H1 (cell line): Measurements from ENCODE around the gene PRX. TPM values are rescaled to one million over a fixed set of nuclear protein-coding genes. Genes with fewer than 3 reads are reported as not detected.
"Not testable (repeated sequence)": the region's sequence is repeated elsewhere in the genome, so short reads cannot be mapped to it uniquely, and the experiment has no call there.

Source experiments
- CTCF ChIA-PET: fragments of 300-600 bp; sonication (Branson Sonifier 250); formaldehyde crosslinking; loops from one replicate; lab custom pipeline; 2021; ENCODE audit not compliant: partially characterized antibody; lab: Charles Lee
- POLR2A ChIA-PET: fragments of 300-600 bp; sonication (Branson Sonifier 250); formaldehyde crosslinking; loops from one replicate; lab custom pipeline; 2021; ENCODE audit warnings: inconsistent platforms; ENCODE audit not compliant: partially characterized antibody; lab: Charles Lee
- DNase-seq, 2 experiments: peaks; one replicate each; pipeline versions ENCODE4 v3.0.0 to v3.0.0-alpha.2; 2010 to 2022; ENCODE audit warnings: low spot score in 2 of 2, low read depth in 1 of 2, mixed read lengths in 1 of 2
- FAIRE-seq: peaks from 2 replicates; lab custom pipeline; 2011; peaks lifted over from hg19 to GRCh38; lab: Jason Lieb, UNC
- H2AFZ ChIP-seq: 2 replicates; pipeline ENCODE4 v1.8.1; 2012; ENCODE audit warnings: low read length, inconsistent platforms
- H2AK5ac ChIP-seq: 2 replicates; pipeline ENCODE4 v1.6.1; 2013; ENCODE audit warnings: low read depth, low read length
- H2BK120ac ChIP-seq: replicated peaks from 2 replicates; pipeline ENCODE3; 2013; ENCODE audit warnings: low read depth, low read length, inconsistent platforms
- H2BK12ac ChIP-seq: 2 replicates; pipeline ENCODE4 v1.6.1; 2013; ENCODE audit warnings: low read depth, low read length
- H2BK15ac ChIP-seq: 2 replicates; pipeline ENCODE4 v1.6.1; 2013; ENCODE audit warnings: low read length
- H2BK20ac ChIP-seq: 2 replicates; pipeline ENCODE4 v1.6.1; 2013; ENCODE audit warnings: low read length
- H2BK5ac ChIP-seq: 2 replicates; pipeline ENCODE4 v1.6.1; 2013; ENCODE audit warnings: low read depth, low read length
- H3K14ac ChIP-seq: 2 replicates; pipeline ENCODE4 v1.6.1; 2013; ENCODE audit warnings: inconsistent platforms; ENCODE audit not compliant: insufficient read length
- H3K18ac ChIP-seq: 2 replicates; pipeline ENCODE4 v1.6.1; 2013; ENCODE audit warnings: low read length; ENCODE audit errors: extremely low read depth
- H3K23ac ChIP-seq: 2 replicates; pipeline ENCODE4 v1.6.1; 2013; ENCODE audit warnings: inconsistent platforms; ENCODE audit not compliant: insufficient read length
- H3K23me2 ChIP-seq: 2 replicates; pipeline ENCODE4 v1.6.1; 2013; ENCODE audit warnings: low read depth, low read length
- H3K27ac ChIP-seq: 2 replicates; pipeline ENCODE4 v1.6.1; 2011; ENCODE audit warnings: low read depth, low read length, inconsistent platforms
- H3K27me3 ChIP-seq, 4 experiments: replicated peaks in 1 of 4; 1 replicate in 1 of 4; 2 replicates in 3 of 4; pipeline versions ENCODE4 v1.6.1 to v1.8.1; 2011 to 2013; ENCODE audit warnings: low read length in 3 of 4, mild to moderate bottlenecking in 3 of 4, inconsistent platforms in 2 of 4, mixed read lengths in 2 of 4, moderate library complexity in 1 of 4; ENCODE audit not compliant: control insufficient read depth in 3 of 4, insufficient read depth in 3 of 4; ENCODE audit errors: extremely low read depth in 1 of 4
- H3K36me3 ChIP-seq, 4 experiments: 2 replicates each; pipeline versions ENCODE4 v1.6.1 to v1.8.1; 2011 to 2013; ENCODE audit warnings: mild to moderate bottlenecking in 4 of 4, low read length in 3 of 4, moderate library complexity in 2 of 4, control low read depth in 1 of 4, inconsistent platforms in 1 of 4; ENCODE audit not compliant: insufficient read depth in 4 of 4, control insufficient read depth in 2 of 4
- H3K4ac ChIP-seq: replicated peaks from 2 replicates; pipeline ENCODE3; 2013; ENCODE audit warnings: low read length, low read depth, mixed read lengths, inconsistent platforms; ENCODE audit not compliant: insufficient read length
- H3K4me1 ChIP-seq, 4 experiments: replicated peaks in 1 of 4; 1 replicate in 1 of 4; 2 replicates in 3 of 4; pipeline versions ENCODE4 v1.6.1 to v1.8.1; 2011 to 2013; ENCODE audit warnings: low read length in 3 of 4, inconsistent platforms in 2 of 4, mixed read lengths in 1 of 4; ENCODE audit not compliant: insufficient read depth in 4 of 4, control insufficient read depth in 3 of 4
- H3K4me2 ChIP-seq, 2 experiments: 2 replicates each; pipeline versions ENCODE4 v1.6.1 to v1.8.1; 2011 to 2013; ENCODE audit warnings: low read depth in 2 of 2, low read length in 2 of 2, control low read depth in 1 of 2, inconsistent platforms in 1 of 2, mild to moderate bottlenecking in 1 of 2; ENCODE audit not compliant: insufficient read depth in 1 of 2
- H3K4me3 ChIP-seq, 4 experiments: fragments of 200-600, 300-600 bp in 1 of 4; sonication (generic), shearing (Covaris generic), sonication (Bioruptor Twin) in 1 of 4; 2 replicates each; pipeline versions ENCODE4 v1.5.1 to v1.8.1; 2011 to 2016; ENCODE audit warnings: low read length in 4 of 4, low read depth in 3 of 4, control low read depth in 2 of 4, inconsistent platforms in 2 of 4, mild to moderate bottlenecking in 2 of 4, mixed read lengths in 1 of 4, moderate library complexity in 1 of 4; ENCODE audit not compliant: insufficient read depth in 2 of 4; ENCODE audit errors: extremely low read depth in 1 of 4
- H3K56ac ChIP-seq: replicated peaks from 2 replicates; pipeline ENCODE3; 2013; ENCODE audit warnings: low read depth, mild to moderate bottlenecking, mixed read lengths, low read length, inconsistent platforms; ENCODE audit not compliant: insufficient read length
- H3K79me1 ChIP-seq: 2 replicates; pipeline ENCODE4 v1.6.1; 2013; ENCODE audit warnings: low read depth, low read length, control low read depth
- H3K79me2 ChIP-seq, 2 experiments: 2 replicates each; pipeline versions ENCODE4 v1.6.1 to v1.8.1; 2012 to 2013; ENCODE audit warnings: low read length in 2 of 2, mild to moderate bottlenecking in 2 of 2, inconsistent platforms in 1 of 2; ENCODE audit not compliant: insufficient read depth in 2 of 2, control insufficient read depth in 1 of 2
- H3K9ac ChIP-seq, 4 experiments: replicated peaks in 1 of 4; 1 replicate in 1 of 4; 2 replicates in 3 of 4; pipeline versions ENCODE4 v1.6.1 to v1.8.1; 2011 to 2013; ENCODE audit warnings: low read depth in 3 of 4, low read length in 3 of 4, control low read depth in 2 of 4, mild to moderate bottlenecking in 2 of 4, moderate library complexity in 2 of 4, inconsistent platforms in 1 of 4; ENCODE audit errors: extremely low read depth in 1 of 4
- H3K9me3 ChIP-seq, 2 experiments: 2 replicates each; pipeline versions ENCODE4 v1.6.1 to v1.8.1; 2012 to 2013; ENCODE audit warnings: mild to moderate bottlenecking in 2 of 2, moderate library complexity in 2 of 2, control low read depth in 1 of 2, inconsistent platforms in 1 of 2, low read depth in 1 of 2, low read length in 1 of 2, mixed read lengths in 1 of 2; ENCODE audit not compliant: insufficient read depth in 2 of 2
- H4K20me1 ChIP-seq, 2 experiments: replicated peaks in 1 of 2; 2 replicates each; pipeline versions ENCODE3 to v1.8.1; 2011 to 2013; ENCODE audit warnings: inconsistent platforms in 2 of 2, low read length in 2 of 2, mild to moderate bottlenecking in 1 of 2; ENCODE audit not compliant: insufficient read depth in 2 of 2, control insufficient read depth in 1 of 2
- H4K5ac ChIP-seq: 2 replicates; pipeline ENCODE4 v1.6.1; 2013; ENCODE audit warnings: low read length, low read depth, mixed read lengths, inconsistent platforms; ENCODE audit not compliant: insufficient read length
- H4K8ac ChIP-seq: 2 replicates; pipeline ENCODE4 v1.8.0; 2013; ENCODE audit warnings: mild to moderate bottlenecking, moderate library complexity, low read length, inconsistent platforms; ENCODE audit not compliant: insufficient read depth; ENCODE audit errors: extremely low read depth
- H4K91ac ChIP-seq: replicated peaks from 2 replicates; pipeline ENCODE3; 2013; ENCODE audit warnings: low read length, mixed read lengths, inconsistent platforms; ENCODE audit not compliant: insufficient read length
- WGBS, 2 experiments: shearing (Covaris generic) in 1 of 2; methylation state at CpG; one replicate each; pipeline versions ENCODE4 v1.1.6 to v1.1.7; 2013 to 2015; ENCODE audit warnings: low lambda C conversion rate in 2 of 2, mixed read lengths in 2 of 2, inconsistent platforms in 1 of 2, low coverage in 1 of 2, missing lambda C conversion rate in 1 of 2; ENCODE audit not compliant: insufficient replicate concordance in 2 of 2, insufficient coverage in 1 of 2, insufficient read length in 1 of 2; ENCODE audit errors: extremely low coverage in 1 of 2, missing lambda C conversion rate in 1 of 2; 5-methylcytosine and 5-hydroxymethylcytosine counted together
- polyA plus RNA-seq, 7 experiments: library from polyadenylated mRNA; depleted of rRNA in 3 of 7; stranded (reverse) in 5 of 7; unstranded in 2 of 7; fragments of >200 nt in 5 of 7; fragments of 200-250 nt in 2 of 7; gene quantifications; 1 replicate in 5 of 7; 2 replicates in 1 of 7; 4 replicates in 1 of 7; pipeline versions ENCODE4 v1.2.1 to v1.2.3, GENCODE V29; 2011 to 2013; ENCODE audit warnings: missing spikeins in 2 of 7, mixed read lengths in 2 of 7
- total RNA-seq: library from RNA; stranded (reverse); fragmentation: NEBNext Ultra II Directional; extraction: Animal tissue kit (Norgen Biotek cat#: 25700); gene quantifications from 2 replicates; pipeline ENCODE4 v1.2.1, GENCODE V29; 2021

The PRX gene
- total and polyA plus RNA-seq, 2 of the 8 experiments (the other 6 are each of a cell fraction or from before 2014, with no cell fraction given), result 2.8 to 5.8 TPM

DNA sequence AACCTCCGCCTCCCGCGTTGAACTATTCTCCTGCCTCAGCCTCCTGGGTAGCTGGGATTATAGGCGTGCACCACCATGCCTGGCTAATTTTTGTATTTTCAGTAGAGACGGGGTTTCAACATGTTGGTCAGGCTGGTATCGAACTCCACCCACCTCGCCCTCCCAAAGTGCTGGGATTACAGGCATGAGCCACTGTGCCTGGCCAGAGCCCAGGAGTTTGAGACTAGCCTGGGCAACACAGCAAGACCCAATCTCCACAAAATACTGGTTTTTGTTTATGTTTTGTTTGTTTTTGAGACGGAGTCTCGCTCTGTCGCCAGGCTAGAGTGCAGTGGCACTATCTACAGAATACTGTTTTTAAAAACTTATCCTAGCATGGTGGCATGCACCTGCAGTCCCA lies 17.1 kb upstream of the PRX start:
- POLR2A ChIA-PET, result interaction anchor here (0.6 to 1.5 kb wide), 3 partner anchors 10 to 27 kb away, joined by 3 to 5 read pairs (median 4); no protein-coding TSS in a partner anchor
- not testable (repeated sequence) for H2BK5ac ChIP-seq

DNA sequence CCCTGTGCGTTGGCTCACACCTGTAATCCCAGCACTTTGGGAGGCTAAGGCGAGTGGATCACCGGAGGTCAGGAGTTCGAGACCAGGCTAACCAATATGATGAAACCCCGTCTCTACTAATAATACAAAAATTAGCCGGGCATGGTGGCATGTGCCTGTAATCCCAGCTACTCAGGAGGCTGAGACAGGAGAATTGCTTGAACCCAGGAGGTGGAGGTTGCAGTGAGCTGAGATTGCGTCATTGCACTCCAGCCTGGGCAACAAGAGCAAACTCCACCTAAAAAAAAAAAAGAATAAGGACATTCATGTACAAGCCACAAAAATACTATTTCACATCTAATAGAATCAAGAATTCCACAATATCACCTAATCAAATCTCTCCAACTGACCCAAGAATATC lies 15.0 kb upstream of the PRX start:
- not testable (repeated sequence) for H3K14ac ChIP-seq, H2AK5ac ChIP-seq, DNase-seq, H3K4me1 ChIP-seq, H2BK20ac ChIP-seq, H4K8ac ChIP-seq, H2AFZ ChIP-seq, H3K9ac ChIP-seq, H2BK12ac ChIP-seq, H3K27ac ChIP-seq, H3K18ac ChIP-seq, H4K91ac ChIP-seq, H4K20me1 ChIP-seq, H3K27me3 ChIP-seq, H3K4me2 ChIP-seq, H2BK120ac ChIP-seq, FAIRE-seq, H3K56ac ChIP-seq, H3K36me3 ChIP-seq, H3K4ac ChIP-seq, H3K9me3 ChIP-seq, H3K79me1 ChIP-seq, H3K23me2 ChIP-seq, H2BK15ac ChIP-seq, H3K79me2 ChIP-seq, H3K23ac ChIP-seq, H4K5ac ChIP-seq, H3K4me3 ChIP-seq, H2BK5ac ChIP-seq
- CTCF ChIA-PET, result interaction anchor here (0.6 to 1.5 kb wide), 3 partner anchors 10 to 27 kb away, joined by 3 to 6 read pairs (median 3); no protein-coding TSS in a partner anchor
- 95% methylated on average over 6 of the region's 7 CpGs; no CpG with 5 or more reads in 1 of the 2 experiments for WGBS, 2 experiments
- POLR2A ChIA-PET, result interaction anchor here (0.6 to 3.1 kb wide), 5 partner anchors 11 to 1342 kb away, joined by 3 to 23 read pairs (median 3); no protein-coding TSS in a partner anchor

More for the DNA sequence above, 17.1 kb upstream of the PRX start:
- not testable (repeated sequence) for H2BK12ac ChIP-seq, H4K8ac ChIP-seq, H3K4me1 ChIP-seq, H3K14ac ChIP-seq, H4K91ac ChIP-seq, H3K9me3 ChIP-seq, H3K4me2 ChIP-seq, FAIRE-seq, H3K9ac ChIP-seq, H3K79me2 ChIP-seq, H2BK15ac ChIP-seq, H3K27me3 ChIP-seq, H3K4me3 ChIP-seq, H3K79me1 ChIP-seq, H3K23ac ChIP-seq, H2AFZ ChIP-seq, H3K4ac ChIP-seq, H2BK120ac ChIP-seq, H3K36me3 ChIP-seq, H3K27ac ChIP-seq, H4K20me1 ChIP-seq, H2AK5ac ChIP-seq, H3K18ac ChIP-seq, H4K5ac ChIP-seq, H2BK20ac ChIP-seq, H3K23me2 ChIP-seq, H3K56ac ChIP-seq, DNase-seq
- 94% methylated on average over 9 of the region's 10 CpGs; no CpG with 5 or more reads in 1 of the 2 experiments for WGBS, 2 experiments
- CTCF ChIA-PET, result interaction anchor here (3.9 kb wide), 1 partner anchor 10 kb away, joined by 21 read pairs; no protein-coding TSS in a partner anchor
